GM19324 (cell line): Measurements from ENCODE around the gene ELOB.

Source experiments
- ATAC-seq: cut with Tn5 transposase; IDR thresholded peaks from one replicate; pipeline ENCODE4 v1.9.1; 2021; ENCODE audit warnings: mild to moderate bottlenecking, moderate library complexity; ENCODE audit not compliant: unreplicated experiment, low FRiP score

Gene ELOB

DNA sequence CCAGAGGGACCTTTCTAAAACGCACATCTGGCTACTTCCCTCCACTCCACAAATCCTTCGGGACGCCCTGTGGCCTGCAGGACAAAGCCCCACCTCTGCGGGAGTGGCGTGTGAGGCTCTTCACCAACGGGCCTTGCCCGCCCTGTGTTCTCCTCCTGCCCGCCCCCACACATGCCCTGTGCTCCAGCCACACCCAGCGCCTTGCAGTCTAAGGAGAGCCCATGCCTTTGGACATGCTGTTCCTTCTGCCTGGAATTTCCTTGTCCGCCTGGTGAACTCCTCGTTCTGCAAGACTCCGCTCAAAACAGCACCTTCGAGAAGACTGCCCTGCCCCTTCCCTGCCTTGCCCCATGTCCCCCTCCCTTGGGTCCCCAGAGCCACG is 7.4 kb downstream of the ELOB start:
- ATAC-seq, result no peak

- ATAC-seq, result no peak
Measured at GRCh38 chr16:2769100-2769529, 8.0 kb downstream of the ELOB start.

GRCh38 chr16:2768403-2769089 is 8.5 kb downstream of the ELOB start:
- ATAC-seq, result no peak

DNA sequence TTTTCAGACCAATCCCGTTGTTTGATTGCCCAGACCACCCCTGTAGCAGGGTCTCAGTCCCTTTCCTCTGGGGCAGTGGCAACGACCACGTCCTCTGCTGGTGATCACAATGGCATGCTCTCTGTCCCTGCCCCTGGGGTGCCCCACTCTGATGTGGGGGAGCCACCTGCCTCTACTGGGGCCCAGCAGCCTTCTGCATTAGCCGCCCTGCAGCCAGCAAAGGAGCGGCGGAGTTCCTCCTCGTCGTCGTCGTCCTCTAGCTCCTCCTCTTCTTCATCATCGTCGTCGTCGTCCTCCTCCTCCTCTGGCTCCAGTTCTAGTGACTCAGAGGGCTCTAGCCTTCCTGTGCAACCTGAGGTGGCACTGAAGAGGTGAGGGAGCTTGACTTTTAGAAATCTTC is 9.2 kb downstream of the ELOB start:
- no peak for ATAC-seq

DNA sequence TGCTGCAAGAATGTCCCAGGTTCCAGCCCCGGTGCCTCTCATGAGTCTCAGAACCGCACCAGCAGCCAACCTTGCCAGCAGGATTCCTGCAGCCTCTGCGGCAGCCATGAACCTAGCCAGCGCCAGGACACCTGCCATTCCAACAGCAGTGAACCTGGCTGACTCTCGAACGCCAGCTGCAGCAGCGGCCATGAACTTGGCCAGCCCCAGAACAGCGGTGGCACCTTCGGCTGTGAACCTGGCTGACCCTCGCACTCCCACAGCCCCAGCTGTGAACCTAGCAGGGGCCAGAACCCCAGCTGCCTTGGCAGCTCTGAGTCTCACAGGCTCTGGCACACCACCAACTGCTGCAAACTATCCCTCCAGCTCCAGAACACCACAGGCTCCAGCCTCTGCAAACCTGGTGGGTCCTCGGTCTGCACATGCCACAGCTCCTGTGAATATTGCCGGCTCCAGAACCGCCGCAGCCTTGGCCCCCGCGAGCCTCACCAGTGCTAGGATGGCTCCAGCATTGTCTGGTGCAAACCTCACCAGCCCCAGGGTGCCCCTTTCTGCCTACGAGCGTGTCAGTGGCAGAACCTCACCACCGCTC is 9.8 kb downstream of the ELOB start:
- ATAC-seq, result no peak

DNA sequence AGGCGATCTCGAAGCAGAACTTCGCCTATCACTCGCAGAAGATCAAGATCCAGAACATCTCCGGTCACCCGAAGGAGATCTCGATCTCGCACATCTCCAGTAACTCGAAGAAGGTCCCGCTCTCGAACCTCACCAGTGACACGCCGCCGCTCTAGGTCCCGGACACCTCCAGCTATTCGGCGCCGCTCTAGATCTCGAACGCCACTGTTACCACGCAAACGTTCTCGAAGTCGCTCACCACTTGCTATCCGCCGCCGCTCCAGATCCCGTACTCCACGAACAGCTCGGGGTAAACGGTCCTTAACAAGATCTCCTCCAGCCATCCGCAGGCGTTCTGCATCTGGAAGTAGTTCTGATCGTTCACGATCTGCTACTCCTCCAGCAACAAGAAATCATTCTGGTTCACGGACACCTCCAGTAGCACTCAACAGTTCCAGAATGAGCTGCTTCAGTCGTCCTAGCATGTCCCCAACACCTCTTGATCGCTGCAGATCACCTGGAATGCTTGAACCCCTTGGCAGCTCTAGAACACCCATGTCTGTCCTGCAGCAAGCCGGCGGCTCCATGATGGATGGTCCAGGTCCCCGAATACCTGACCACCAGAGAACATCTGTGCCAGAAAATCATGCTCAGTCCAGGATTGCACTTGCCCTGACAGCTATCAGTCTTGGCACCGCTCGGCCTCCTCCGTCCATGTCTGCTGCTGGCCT is 10.5 kb downstream of the ELOB start:
- ATAC-seq, result no peak

DNA sequence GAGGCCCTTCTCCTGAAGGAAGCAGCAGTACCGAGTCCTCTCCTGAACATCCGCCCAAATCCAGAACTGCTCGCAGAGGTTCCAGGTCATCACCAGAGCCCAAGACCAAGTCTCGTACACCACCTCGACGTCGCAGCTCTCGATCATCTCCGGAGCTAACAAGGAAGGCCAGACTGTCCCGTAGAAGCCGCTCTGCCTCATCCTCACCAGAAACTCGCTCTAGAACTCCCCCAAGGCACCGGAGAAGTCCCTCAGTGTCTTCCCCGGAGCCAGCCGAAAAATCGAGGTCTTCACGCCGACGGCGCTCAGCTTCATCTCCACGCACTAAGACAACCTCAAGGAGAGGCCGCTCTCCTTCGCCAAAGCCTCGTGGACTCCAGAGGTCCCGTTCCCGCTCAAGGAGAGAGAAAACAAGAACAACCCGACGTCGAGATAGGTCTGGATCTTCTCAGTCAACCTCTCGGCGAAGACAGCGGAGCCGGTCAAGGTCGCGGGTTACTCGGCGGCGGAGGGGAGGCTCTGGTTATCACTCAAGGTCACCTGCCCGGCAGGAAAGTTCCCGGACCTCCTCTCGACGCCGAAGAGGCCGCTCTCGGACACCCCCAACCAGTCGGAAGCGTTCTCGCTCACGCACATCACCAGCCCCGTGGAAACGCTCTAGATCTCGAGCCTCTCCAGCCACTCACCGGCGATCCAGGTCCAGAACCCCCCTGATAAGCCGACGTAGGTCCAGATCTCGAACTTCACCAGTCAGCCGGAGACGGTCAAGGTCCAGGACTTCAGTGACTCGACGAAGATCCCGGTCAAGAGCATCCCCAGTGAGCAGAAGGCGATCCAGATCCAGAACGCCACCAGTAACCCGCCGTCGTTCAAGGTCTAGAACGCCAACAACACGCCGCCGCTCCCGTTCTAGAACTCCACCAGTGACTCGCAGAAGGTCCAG is 11.3 kb downstream of the ELOB start:
- no peak for ATAC-seq

GRCh38 chr16:2764718-2765117 is 12.4 kb downstream of the ELOB start:
- no peak for ATAC-seq

DNA sequence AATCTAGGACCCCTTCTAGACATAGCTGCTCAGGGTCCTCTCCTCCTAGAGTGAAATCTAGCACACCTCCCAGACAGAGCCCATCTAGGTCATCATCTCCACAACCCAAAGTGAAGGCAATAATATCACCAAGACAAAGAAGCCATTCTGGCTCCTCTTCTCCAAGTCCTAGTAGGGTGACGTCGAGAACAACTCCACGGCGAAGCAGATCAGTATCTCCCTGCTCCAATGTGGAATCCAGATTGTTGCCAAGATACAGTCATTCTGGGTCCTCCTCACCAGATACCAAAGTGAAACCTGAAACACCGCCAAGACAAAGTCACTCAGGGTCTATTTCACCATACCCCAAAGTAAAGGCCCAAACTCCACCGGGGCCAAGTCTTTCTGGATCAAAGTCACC is 13.9 kb downstream of the ELOB start:
- ATAC-seq, result no peak

DNA sequence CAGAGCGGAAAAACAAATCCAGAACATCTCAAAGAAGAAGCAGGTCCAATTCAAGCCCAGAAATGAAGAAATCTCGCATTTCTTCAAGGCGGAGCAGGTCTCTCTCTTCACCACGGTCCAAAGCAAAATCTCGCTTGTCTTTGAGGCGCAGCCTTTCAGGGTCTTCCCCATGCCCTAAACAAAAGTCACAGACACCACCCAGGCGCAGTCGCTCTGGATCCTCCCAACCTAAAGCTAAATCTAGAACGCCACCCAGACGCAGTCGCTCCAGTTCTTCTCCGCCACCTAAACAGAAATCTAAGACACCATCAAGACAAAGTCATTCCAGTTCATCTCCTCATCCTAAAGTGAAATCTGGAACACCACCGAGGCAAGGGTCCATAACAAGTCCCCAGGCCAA is 14.4 kb downstream of the ELOB start:
- ATAC-seq, result no peak

DNA sequence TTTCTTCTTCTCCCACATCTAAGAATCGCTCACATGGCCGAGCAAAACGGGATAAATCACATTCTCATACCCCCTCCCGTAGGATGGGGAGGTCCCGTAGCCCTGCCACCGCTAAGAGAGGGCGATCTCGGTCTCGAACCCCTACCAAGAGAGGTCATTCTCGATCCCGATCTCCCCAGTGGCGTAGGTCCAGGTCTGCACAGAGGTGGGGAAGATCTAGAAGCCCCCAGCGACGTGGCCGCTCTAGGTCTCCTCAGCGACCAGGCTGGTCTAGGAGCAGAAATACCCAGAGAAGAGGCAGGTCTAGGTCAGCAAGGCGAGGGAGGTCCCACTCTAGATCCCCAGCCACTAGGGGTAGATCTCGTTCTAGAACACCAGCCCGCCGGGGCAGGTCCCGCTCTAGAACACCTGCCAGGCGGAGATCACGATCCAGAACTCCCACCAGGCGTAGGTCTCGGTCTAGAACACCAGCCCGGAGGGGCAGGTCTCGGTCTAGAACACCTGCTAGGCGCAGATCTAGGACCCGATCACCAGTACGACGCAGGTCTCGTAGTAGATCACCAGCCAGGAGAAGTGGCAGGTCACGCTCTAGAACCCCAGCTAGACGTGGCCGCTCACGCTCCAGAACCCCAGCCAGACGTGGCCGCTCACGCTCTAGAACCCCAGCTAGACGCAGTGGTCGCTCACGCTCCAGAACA is 15.0 kb downstream of the ELOB start:
- no peak for ATAC-seq

- no peak for ATAC-seq
Measured at GRCh38 chr16:2761472-2761871, 15.6 kb downstream of the ELOB start.

- no peak for ATAC-seq
Measured at GRCh38 chr16:2757344-2757743, 19.7 kb downstream of the ELOB start.

DNA sequence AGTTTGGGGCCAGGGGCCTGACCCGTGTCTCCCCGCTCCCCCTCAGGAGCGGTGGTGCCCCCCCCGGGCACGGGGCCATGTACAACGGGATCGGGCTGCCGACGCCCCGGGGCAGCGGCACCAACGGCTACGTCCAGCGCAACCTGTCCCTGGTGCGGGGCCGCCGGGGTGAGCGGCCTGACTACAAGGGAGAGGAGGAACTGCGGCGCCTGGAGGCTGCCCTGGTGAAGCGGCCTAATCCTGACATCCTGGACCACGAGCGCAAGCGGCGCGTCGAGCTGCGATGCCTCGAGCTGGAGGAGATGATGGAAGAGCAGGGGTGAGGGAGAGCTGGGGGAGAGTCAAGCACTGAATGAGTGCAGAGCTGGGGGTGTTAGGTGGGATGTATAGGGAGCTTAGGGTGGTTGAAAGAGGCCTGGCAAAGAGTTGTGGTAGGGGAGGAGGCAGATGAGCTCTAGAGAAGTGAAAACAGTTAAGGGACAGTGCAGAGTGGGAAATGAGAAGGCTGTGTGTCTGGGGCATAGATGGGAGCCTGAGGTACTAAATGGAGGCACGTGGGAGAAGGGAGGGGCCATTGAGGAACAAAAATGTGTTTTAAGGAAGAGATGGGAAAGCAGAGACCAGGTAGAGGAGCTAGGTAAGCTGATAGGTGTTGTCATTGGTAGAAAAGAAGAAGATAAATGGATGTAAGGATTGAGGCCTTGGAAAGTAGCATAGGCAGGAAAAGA is 20.6 kb downstream of the ELOB start:
- no peak for ATAC-seq

DNA sequence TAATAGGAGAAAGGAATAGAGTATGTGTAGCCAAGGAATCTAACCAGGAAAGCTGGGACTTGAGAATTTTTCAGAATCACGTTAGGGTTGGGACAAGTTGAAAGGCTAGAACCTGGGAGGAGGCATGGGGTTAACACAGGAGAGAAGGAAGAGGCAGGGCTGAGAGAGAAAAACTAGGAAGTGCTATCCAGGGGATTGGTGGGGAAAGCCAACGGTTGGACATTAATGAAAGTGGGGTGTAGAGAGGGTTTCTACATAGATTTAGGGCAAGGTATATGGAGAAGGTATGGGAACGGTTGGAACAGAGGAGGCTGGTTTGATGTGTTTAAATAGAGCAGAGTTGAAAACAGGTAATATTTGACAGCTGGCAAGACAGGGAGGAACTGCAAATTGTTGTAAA is 21.9 kb downstream of the ELOB start:
- no peak for ATAC-seq

GRCh38 chr16:2753733-2754020 is 23.4 kb downstream of the ELOB start:
- no peak for ATAC-seq

DNA sequence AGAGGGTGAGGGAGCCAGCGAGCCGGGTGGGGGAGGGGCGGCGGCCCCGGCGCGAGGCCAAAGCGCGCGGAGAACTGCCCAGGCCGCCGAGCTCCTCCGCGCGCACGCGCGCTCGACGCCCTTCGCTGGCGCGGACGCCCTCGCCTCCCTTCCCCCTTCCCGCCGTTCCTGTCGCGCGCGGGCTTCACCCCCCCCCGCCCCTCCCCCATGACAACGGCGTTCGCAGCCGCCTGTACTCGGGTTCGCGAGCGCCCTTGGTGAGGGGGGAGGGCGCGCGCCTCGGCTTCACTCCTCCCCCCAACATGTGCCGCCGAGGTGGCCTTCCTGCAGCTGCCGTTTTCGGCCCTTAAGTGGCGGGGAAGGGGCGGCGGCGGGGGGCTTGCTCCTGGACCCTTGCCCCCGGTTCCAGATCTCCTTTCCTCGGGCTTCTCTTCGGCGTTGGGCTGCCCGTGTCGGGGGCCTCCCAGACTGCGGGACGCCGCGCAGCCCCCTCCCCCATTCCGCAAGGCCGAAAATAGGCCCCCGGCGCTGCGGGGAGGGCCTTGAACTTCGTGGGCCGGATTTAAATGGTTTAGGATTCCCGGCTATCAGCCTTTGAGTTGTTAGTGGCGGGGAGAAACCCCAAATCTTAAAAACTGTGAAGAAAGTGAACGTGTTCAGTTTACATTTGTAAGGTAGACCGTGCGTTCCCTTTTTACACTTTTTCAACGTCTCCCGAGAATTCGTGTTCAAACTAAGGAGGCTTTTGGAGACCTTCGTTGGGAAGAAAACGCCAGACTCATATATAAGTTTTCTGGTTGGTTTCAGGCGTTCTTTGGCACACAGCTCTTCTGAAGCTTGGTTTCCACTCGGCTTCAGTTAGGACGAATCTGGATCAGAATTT is 24.0 kb downstream of the ELOB start:
- peak; percentile 42 for ATAC-seq

- peak; percentile 87 for ATAC-seq
Measured at GRCh38 chr16:2752035-2752849, 24.8 kb downstream of the ELOB start, which contains the start of gene SRRM2. Gene SRRM2, plus strand, starts transcription at chr16:2752638. Its CDS starts 3,727 bp downstream, at chr16:2756365.
